Left ventricle myocardium inferior (tissue), 1 donor: ENCODE results near the gene AMOTL2. TPM values are rescaled to one million over a fixed set of nuclear protein-coding genes. Genes with fewer than 3 reads are reported as not detected.

Source experiments
- DNase-seq: peaks from one replicate; pipeline ENCODE4 v3.0.0-alpha.2; 2020
- H3K27ac ChIP-seq: fragments of 200-600 bp; replicated peaks from 2 replicates; pipeline ENCODE4 v1.8.0; 2021
- H3K27me3 ChIP-seq: fragments of 200-600 bp; 2 replicates; pipeline ENCODE4 v1.8.0; 2021; ENCODE audit warnings: low read depth
- H3K36me3 ChIP-seq: fragments of 200-600 bp; 2 replicates; pipeline ENCODE4 v1.8.0; 2021
- H3K4me1 ChIP-seq: fragments of 200-600 bp; 2 replicates; pipeline ENCODE4 v1.8.0; 2021
- H3K4me3 ChIP-seq: fragments of 200-600 bp; 2 replicates; pipeline ENCODE4 v1.8.0; 2021; ENCODE audit warnings: mild to moderate bottlenecking, moderate library complexity
- H3K9me3 ChIP-seq: fragments of 200-600 bp; replicated peaks from 2 replicates; pipeline ENCODE4 v1.8.0; 2021
- intact Hi-C: fragments of 100-400 bp; cut with micrococcal nuclease; formaldehyde crosslinking; loops from one replicate; pipeline ENCODE4 v1.11.0; 2022
- total RNA-seq: library from RNA; stranded (reverse); fragmentation: NEBNext Ultra II Directional; extraction: Animal tissue kit (Norgen Biotek cat#: 25700); gene quantifications from one replicate; pipeline ENCODE4 v1.2.1, GENCODE V29; 2021
- TF ChIP-seq, protein P1 (sequence below): fragments of 200-600 bp; IDR thresholded peaks from 2 replicates; pipeline ENCODE4 v1.8.0; 2021; ENCODE audit warnings: antibody characterized with exemption, mild to moderate bottlenecking, borderline replicate concordance
- donor health status: DM: no; HTN: yes; CAD: no; lungs with severe emphysema.

AMOTL2 gene
- total RNA-seq, 1 donor from 2014 or later: 44.4 TPM

DNA sequence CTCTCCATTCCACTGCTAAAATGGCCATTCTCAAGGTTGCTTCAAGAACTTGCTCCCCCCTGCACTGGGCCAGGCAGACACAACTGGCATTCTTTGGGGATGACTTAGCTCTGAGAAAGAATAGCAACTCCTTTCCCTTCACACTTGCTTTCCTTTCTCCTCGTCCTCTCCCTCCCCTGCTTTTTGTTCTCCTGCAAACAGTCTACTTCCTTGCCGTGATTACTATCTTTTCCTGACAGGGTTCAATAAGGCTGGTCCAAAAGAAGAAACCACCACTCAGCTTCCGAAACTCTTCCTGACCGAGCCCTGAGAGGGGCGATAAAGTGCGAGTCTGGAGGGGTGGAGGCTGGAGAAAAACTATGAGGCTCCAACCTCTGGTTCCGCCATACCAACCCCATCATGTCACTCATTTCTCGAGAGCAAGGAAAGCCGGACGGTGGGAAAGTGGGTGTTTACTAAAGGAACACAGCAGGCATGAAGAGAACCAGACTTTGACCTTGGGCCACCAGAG, 5.0 kb downstream of the AMOTL2 start:
- Histone ChIP-seq H3K36me3 (peaks cover 74% of the 10 kb centered on the region), H3K4me3 (peak overlapping the region; percentile 71)
- TF ChIP-seq, protein P1, sequence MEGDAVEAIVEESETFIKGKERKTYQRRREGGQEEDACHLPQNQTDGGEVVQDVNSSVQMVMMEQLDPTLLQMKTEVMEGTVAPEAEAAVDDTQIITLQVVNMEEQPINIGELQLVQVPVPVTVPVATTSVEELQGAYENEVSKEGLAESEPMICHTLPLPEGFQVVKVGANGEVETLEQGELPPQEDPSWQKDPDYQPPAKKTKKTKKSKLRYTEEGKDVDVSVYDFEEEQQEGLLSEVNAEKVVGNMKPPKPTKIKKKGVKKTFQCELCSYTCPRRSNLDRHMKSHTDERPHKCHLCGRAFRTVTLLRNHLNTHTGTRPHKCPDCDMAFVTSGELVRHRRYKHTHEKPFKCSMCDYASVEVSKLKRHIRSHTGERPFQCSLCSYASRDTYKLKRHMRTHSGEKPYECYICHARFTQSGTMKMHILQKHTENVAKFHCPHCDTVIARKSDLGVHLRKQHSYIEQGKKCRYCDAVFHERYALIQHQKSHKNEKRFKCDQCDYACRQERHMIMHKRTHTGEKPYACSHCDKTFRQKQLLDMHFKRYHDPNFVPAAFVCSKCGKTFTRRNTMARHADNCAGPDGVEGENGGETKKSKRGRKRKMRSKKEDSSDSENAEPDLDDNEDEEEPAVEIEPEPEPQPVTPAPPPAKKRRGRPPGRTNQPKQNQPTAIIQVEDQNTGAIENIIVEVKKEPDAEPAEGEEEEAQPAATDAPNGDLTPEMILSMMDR: no peak

DNA sequence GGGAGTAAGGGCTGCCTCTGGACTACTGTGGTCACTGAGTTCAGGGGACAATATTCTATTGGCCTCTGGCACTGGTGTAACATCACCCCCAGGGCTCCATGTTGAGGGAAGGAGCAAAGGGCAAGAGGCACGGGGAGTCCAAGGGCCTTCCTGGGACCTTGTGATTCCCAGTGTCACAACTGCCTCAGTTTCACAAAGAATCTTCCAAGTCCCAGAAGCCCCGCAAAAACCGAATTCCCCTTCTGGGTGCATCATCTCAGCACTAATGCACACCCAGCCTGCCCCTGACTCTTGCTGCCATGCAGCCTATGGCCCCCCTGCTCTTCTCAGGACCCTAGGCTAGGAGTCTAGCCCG, 5.5 kb downstream of the AMOTL2 start:
- intact Hi-C loops: no loop called here

More for the DNA sequence above, 5.0 kb downstream of the AMOTL2 start:
- H3K27me3 ChIP-seq: no peaks in the 10 kb centered on the region
- no peak for DNase-seq
- H3K4me1 ChIP-seq: peaks cover 99% of the 10 kb centered on the region
- H3K9me3 ChIP-seq: no peaks in the 10 kb centered on the region
- H3K27ac ChIP-seq: peak overlapping the region; percentile 100
- intact Hi-C loops: no loop called here

GRCh38 chr3:134367869-134368750, 6.1 kb downstream of the AMOTL2 start:
- no peak for DNase-seq
- intact Hi-C loops: no loop called here
- Histone ChIP-seq H3K36me3 (peaks cover 81% of the 10 kb centered on the region), H3K27me3 (no peaks in the 10 kb centered on the region), H3K4me3 (peak overlapping the region; percentile 71), H3K4me1 (peaks cover 99% of the 10 kb centered on the region), H3K27ac (peak overlapping the region; percentile 100), H3K9me3 (no peaks in the 10 kb centered on the region)
- TF ChIP-seq, protein P1: no peak

More for the DNA sequence above, 5.5 kb downstream of the AMOTL2 start:
- H3K4me1 ChIP-seq: peaks cover 99% of the 10 kb centered on the region
- peaks cover 74% of the 10 kb centered on the region for H3K36me3 ChIP-seq
- TF ChIP-seq, protein P1: no peak
- H3K27me3 ChIP-seq: no peaks in the 10 kb centered on the region
- peak overlapping the region; percentile 71 for H3K4me3 ChIP-seq
- H3K9me3 ChIP-seq: no peaks in the 10 kb centered on the region
- H3K27ac ChIP-seq: peak overlapping the region; percentile 100
- no peak for DNase-seq

- DNase-seq: peak; percentile 62
- H3K4me3 ChIP-seq: peak overlapping the region; percentile 3
- TF ChIP-seq, protein P1: no peak
- no peaks in the 10 kb centered on the region for H3K9me3 ChIP-seq
- intact Hi-C loops: no loop called here
- peaks cover 90% of the 10 kb centered on the region for H3K36me3 ChIP-seq
- H3K27me3 ChIP-seq: no peaks in the 10 kb centered on the region
- H3K27ac ChIP-seq: peak overlapping the region; percentile 100
- H3K4me1 ChIP-seq: peaks cover 99% of the 10 kb centered on the region
These were observed 7.1 kb downstream of the AMOTL2 start for GRCh38 chr3:134366928-134367811.

GRCh38 chr3:134366221-134366927, 7.9 kb downstream of the AMOTL2 start:
- no peaks in the 10 kb centered on the region for H3K27me3 ChIP-seq
- H3K36me3 ChIP-seq: peaks cover 93% of the 10 kb centered on the region
- TF ChIP-seq, protein P1: no peak
- intact Hi-C loops: no loop called here
- H3K9me3 ChIP-seq: no peaks in the 10 kb centered on the region
- peak overlapping the region; percentile 100 for H3K27ac ChIP-seq
- no peak for DNase-seq
- H3K4me1 ChIP-seq: peaks cover 99% of the 10 kb centered on the region
- peak overlapping the region; percentile 3 for H3K4me3 ChIP-seq
